GM19468 (cell line): ENCODE data around the gene PHLPP1.

ENCODE experiments used
- ATAC-seq: cut with Tn5 transposase; IDR thresholded peaks from one replicate; pipeline ENCODE4 v1.9.1; 2021; ENCODE audit warnings: mild to moderate bottlenecking, moderate library complexity, moderate number of reproducible peaks; ENCODE audit not compliant: unreplicated experiment; ENCODE audit errors: extremely low read depth

The PHLPP1 gene

GRCh38 chr18:62918361-62918760, 203.0 kb downstream of the PHLPP1 start:
- no peak for ATAC-seq

DNA sequence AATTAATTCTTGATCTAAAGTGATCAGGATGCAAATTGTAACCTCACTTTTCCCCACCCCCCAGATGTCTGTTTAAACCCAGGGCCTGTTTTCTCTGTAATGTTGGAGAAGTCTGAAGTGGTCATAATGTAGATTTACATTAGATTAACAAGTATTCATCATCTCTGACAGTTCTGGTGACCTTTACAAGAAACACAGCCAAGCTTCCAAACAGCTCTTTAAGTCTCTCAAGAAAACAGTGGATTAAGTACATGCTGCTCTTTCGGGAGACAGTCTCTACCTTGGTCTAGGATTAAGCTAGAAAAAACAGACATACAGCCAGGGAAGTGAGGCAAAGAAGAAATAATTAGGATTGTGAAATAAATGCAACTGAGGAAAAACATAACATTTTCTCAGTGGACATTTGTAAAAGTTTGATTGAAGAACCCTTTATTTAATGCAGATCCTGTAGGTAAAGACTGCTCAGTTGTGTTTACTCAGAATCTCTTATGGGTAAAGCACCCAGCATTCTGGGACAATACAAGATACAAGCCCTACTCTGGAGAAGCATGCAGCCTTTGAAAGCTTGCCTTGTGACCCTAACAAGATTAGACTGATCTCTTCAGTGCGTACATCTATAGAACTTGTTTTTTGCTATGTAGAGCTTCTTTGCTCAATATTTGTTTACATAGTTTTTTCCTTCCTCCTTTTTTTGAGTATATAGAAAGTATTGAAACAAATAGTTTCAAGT, 203.9 kb downstream of the PHLPP1 start:
- ATAC-seq, result no peak

- no peak for ATAC-seq
Measured at GRCh38 chr18:62925031-62925688, 209.8 kb downstream of the PHLPP1 start.

DNA sequence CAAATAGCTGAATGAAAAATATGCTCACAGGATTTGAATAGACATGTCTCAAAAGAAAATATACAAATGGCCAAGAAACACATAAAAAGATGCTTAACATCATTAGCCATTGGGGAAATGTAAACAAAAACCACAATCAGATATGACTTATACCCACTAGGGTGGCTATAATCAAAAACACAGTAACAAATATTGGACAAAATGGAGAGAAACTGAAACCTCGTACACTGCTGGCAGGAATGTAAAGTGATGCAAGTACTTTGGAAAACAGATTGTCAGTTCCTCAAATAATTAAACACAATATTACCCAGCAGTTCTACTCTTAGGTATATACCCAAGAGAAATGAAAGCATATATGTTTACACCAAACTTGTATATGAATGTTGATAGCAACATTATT, 213.0 kb downstream of the PHLPP1 start:
- no peak for ATAC-seq

DNA sequence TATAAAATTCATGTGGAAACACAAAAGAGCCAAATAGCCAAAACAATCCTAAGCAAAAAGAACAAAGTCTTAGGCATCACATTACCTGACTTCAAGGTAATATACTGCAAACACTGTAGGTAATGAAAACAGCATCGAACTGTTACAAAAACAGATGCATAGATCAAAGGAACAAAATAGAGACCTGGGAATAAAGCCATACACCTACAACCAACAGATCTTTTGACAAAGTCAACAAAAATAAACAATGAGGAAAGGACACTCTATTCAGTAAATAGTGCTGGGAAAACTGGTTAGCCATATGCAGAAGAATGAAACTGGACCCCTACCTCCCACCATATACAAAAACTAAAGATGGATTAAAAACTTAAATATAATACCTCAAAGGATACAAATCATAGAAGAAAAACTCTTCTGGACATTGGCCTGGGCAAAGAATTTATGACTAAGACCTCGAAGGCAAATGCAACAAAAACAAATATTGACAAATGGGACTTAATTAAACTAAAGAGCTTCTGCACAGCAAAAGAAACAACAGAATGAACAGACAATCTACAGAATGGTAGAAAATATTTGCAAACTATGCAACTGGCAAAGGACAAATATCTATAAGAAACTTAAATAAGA, 218.0 kb downstream of the PHLPP1 start:
- no peak for ATAC-seq

DNA sequence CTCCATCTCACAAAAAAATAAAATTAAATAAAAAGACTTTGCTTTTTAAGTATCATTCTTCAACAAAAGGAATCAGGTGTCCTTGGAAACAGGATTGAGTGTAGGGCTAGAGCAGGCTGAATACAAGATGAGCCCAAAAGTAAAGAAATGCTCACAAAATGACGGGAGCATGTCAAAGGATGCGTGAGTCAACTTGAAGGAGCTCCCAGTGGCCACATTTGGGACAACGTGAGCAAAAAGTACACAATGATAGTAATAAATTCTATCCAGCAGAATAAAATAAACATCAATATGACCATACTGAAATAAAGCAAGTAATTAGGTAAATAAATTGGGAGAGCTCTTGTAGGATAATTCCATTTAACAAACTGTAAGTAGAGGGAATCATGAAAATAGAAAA, 220.7 kb downstream of the PHLPP1 start:
- no peak for ATAC-seq

DNA sequence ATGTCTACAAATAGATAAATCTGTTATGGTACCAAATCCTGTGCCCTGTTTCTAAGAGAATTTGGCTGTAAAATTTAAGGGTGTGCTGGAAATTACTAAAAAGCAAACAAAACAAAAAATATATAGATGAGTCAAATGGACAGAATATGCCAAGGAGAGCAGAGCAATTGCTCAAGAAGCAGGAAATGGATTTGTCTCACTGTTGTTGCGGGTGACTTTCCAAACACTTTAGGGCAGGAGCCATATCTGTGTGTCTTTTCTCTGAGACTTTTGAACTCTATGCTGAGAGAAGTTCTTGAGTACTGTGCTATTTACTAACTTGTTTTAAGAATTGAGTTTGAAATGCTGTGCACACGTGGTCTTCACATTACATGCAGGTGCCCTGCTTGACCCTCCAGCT, 221.7 kb downstream of the PHLPP1 start:
- ATAC-seq, result no peak

GRCh38 chr18:62938006-62938405, 222.7 kb downstream of the PHLPP1 start:
- ATAC-seq, result no peak

- ATAC-seq, result peak; percentile 44
Measured at GRCh38 chr18:62938487-62938886, 223.1 kb downstream of the PHLPP1 start.

DNA sequence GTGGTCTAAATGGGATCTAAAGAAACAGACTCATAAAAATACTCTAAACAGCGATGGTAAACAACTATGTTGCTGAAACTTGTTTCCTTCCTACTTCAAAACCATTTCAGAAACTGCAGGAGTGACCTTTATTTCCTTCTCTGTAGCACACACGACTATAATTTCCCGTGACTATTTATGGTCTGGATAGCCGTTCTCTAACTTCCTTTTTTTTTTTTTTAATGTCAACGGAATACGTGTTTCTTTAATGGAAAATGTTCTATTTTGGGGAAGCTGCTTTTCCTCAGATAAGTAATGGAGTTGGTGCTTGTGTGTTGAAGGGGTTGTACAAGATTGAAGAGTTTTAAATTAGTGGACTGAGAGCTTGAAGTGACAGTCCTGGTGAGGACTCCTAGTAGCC, 224.1 kb downstream of the PHLPP1 start:
- no peak for ATAC-seq

GRCh38 chr18:62939926-62940325, 224.6 kb downstream of the PHLPP1 start:
- ATAC-seq, result no peak

- no peak for ATAC-seq
Measured at GRCh38 chr18:62942578-62942977, 227.2 kb downstream of the PHLPP1 start.

GRCh38 chr18:62944454-62944853, 229.1 kb downstream of the PHLPP1 start:
- ATAC-seq, result no peak

DNA sequence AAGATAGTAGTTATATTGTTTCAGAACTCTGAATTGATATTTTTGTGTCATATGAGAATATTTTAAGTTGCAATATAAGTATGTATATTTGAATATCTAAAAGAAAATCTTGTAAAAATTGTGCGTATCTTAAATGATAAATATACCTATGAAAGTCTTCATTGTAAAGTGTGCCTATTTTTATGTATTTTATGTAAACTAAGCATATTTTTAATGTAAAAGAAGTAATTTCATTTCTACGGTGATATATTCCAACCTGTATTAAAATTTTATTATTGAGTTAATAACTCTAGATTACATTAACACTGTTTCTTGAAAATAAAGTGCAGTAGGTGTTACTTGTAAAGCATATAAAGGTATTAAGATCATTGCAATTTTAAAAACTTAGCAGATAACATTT, 233.4 kb downstream of the PHLPP1 start:
- no peak for ATAC-seq

- ATAC-seq, result no peak
Measured at GRCh38 chr18:62950246-62950645, 234.9 kb downstream of the PHLPP1 start.

DNA sequence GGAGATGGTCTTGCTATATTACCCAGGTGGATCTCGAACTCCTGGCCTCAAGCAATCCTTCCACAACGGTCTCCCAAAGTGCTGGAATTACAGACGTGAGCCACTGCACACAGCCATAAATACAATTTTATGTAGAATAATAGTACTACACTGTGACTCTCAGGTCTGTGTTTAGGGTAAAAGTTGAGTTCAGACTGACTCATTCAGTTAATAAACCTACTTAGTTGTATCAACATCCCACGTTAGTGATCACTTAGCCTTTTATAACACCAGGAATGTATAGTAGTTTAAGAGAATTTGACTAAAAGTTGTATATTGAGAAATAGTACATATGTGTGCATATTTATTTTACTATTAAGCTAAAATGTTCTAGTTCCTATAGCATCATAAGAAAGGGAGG, 237.5 kb downstream of the PHLPP1 start:
- ATAC-seq, result no peak

DNA sequence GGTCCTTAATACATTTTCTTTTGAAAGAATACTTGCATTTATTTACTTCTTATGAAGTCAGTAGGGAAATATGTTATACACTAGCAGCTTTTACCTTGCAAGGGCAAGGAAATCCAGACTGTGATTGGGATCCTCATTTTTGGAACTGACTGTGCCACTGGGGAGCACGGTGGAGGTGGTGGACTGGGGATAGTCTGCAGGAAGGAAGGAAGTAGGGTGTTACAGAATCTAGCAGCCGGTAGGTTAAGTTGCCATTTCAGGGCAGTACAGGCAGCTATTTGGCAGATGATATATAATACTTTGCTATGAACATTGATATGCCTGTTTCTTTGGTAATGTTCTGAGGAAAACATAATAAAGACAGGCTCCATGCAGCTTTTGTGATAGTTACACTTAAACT, 238.3 kb downstream of the PHLPP1 start:
- ATAC-seq, result no peak

GRCh38 chr18:62954366-62954765, 239.0 kb downstream of the PHLPP1 start:
- ATAC-seq, result no peak

GRCh38 chr18:62957885-62958472, 242.6 kb downstream of the PHLPP1 start:
- no peak for ATAC-seq

- no peak for ATAC-seq
Measured at GRCh38 chr18:62959481-62959880, 244.1 kb downstream of the PHLPP1 start.

- no peak for ATAC-seq
Measured at GRCh38 chr18:62963507-62963906, 248.2 kb downstream of the PHLPP1 start.
